Measurements from ENCODE around the gene LDLRAD3.

The LDLRAD3 gene

DNA sequence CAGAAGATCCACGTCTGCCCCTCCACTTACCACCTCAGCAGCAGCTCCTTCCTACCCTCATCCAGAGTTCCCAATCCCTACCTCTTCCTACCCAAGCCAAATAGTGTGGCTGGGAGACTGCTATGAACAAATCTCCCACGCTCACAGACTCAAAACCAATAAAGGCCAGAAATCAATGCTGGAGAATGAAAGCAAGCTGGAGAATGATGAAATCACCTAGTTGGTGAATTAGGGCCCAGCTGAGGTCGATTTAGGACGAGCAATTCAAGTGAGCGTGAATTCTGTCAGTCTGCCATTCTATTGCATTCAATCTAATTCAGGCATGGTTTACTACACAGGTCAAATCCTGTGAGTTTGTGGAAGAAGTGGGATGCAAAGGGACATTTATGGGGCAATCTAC, 322.9 kb downstream of the LDLRAD3 start:
- TF ChIP-seq POLR2A (IDR thresholded peaks at IDR 0.05; ENCODE audit: low read length) (no peak), GATA1 (IDR thresholded peaks at IDR 0.05; ENCODE audit: low read depth, low read length) (no peak)
- DNase-seq: no peak

DNA sequence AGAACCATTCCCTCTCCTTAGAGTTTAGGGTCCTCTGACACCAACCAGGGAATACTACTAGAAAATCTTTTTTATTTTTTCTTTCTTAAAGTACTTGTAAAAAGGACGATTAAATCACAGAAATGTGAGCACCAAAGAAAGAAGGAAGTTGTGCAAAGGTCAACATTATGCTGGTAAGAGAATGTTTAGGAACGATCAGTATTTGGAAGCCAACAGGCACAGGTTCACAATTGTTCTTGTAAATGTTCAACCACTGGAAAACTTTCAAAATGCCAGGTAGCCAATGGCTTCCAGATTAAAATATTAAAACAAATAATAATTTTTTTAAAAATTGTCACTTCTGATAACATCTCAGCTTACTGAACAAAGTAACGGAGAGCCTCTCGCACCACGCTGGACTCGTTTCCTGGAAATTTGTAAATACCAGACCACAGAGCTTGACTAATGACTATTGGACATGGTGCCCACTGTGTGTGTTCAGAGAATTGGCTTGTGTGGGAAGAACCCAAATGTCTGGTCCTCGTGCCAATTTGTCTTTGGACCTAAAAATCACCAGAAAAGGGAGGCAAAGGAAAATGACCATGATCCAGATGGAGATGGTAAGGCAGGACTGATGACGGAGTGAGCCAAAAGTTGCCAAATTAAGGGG, 324.6 kb downstream of the LDLRAD3 start:
- no peak for TF ChIP-seq POLR2A (IDR thresholded peaks at IDR 0.05; ENCODE audit: low read length)
- TF ChIP-seq GATA1 (IDR thresholded peaks at IDR 0.05; ENCODE audit: low read depth, low read length): no peak

DNA sequence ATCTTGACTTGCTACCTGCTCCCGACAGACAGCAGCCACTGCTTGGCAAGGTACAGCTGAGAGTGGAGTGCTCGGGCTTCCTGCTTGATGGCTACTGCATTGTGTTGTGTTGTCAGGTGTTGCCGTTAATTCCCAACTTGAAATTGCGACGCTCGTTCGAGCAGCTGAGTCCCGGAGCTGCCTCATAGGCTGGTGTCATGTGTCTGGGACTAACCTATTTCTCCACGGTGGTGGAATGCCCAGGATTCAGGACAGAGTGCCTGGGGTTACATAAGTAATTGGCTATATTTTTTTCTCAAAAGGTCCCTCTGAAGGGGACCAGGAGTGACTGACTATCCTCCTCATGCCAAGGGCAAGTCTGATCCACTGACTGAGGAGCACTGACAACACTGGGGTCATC, 326.8 kb downstream of the LDLRAD3 start:
- TF ChIP-seq GATA1 (IDR thresholded peaks at IDR 0.05; ENCODE audit: low read depth, low read length): no peak
- no peak for DNase-seq

More for the DNA sequence above, 324.6 kb downstream of the LDLRAD3 start:
- DNase-seq: no peak

DNA sequence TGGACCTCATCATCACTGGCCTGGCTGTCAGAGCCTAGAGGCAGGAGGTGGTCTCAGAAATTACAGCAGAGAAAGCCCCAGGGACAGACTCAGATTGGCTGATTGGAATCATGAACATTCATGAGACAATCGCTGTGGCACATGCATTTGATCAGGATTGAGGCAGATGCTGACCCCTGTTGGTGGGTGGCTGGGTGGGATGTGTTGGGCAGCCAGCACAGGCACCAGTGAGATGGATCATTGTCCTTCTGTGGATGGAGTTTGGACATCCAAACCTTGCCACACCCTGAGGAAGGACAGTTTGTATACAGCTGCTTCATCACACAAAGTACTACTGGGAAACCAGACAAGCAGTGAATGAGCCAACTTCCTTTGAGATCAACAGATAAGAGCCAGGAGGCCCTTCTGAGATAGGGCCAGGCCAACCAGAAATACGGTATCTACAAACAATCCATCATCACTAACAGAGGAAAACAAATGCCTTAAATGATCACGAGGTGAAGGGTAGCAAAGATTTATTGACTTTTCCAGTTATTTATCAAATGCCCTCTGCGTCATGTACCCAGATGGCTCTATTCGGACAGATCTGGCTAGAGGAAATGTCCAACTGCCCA, 328.0 kb downstream of the LDLRAD3 start:
- DNase-seq: peak in 1 of 2 experiments; percentile 4
- TF ChIP-seq GATA1 (IDR thresholded peaks at IDR 0.05; ENCODE audit: low read depth, low read length) (no peak), POLR2A (IDR thresholded peaks at IDR 0.05; ENCODE audit: low read length) (no peak)

DNA sequence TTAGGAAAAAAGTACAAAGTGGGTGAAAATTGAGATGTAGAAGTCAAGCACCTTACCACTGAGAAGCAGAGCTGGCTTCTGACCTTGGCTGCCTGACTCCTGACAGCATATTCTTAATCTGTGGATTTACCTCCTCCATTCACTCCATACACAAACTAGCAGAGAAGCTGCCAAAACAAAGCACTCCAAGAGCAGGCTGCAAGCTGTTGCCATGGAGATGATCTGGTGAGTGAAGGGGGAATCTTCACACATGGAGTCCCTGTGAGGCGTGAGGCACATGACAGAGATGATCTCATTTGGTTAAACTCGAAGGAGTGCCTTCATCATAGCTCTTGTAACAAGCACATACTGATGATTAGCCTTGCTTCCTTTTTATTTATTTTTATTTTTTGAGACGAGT, 329.2 kb downstream of the LDLRAD3 start:
- TF ChIP-seq GATA1 (IDR thresholded peaks at IDR 0.05; ENCODE audit: low read depth, low read length) (no peak), POLR2A (IDR thresholded peaks at IDR 0.05; ENCODE audit: low read length) (no peak)
- no peak for DNase-seq

DNA sequence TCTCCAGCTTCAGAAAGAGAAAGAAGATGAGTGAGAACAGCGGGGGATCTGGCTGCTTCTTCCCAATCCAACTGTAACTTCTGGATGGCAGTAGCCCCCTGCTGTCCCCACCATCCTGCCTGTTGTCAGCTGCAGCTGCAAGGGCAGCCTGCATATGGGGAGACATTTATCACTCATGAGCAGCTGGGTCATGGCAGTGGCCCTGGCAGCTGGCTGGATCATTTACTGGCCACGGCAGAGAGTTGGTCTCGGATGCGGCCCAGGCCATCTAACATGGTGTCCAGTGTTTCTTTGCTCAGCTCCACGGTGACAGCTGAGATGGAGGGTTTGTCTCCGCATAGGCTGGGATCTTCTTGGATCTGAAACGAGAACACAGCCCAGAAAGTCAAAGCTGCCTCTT, 330.6 kb downstream of the LDLRAD3 start:
- TF ChIP-seq POLR2A (IDR thresholded peaks at IDR 0.05; ENCODE audit: low read length): no peak
- no peak for TF ChIP-seq GATA1 (IDR thresholded peaks at IDR 0.05; ENCODE audit: low read depth, low read length)
- no peak for DNase-seq

DNA sequence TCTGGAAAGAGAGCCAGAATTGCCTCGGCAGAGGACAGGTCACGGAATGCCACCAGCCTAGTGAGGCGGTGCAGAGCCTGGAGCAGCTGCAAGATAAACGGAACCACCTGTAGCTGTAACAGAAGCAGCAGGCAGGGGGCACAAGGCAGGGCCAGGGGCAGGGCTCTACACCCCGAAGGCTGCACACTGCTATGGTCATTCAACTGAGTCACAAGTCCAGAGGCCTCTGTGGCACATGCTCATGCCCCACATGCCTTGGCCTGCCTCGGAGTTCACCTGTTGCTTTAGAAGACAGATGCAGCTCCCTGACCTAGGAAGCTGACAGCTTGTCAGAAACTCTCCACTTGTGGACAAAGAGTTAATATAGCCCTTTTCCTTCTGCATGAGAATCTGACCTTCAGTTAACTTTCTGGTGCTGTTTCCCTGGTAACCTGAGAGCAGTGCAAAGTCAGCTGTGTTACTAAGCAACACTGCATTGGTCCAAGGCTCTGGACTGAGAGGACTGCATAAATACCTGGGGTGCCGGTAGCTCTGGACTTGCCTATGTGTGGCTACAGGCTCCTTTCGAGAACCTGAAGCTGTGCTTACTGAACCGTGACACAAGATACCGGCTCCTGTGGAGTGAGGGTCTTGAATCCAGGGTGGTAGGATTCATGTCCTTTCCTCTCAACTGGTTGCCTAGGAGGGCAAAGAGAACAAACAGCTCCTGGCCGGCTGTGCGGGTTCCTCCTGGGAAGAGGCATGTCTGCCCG, 334.8 kb downstream of the LDLRAD3 start:
- no peak for DNase-seq
- TF ChIP-seq GATA1 (IDR thresholded peaks at IDR 0.05; ENCODE audit: low read depth, low read length): no peak
- no peak for TF ChIP-seq POLR2A (IDR thresholded peaks at IDR 0.05; ENCODE audit: low read length)

DNA sequence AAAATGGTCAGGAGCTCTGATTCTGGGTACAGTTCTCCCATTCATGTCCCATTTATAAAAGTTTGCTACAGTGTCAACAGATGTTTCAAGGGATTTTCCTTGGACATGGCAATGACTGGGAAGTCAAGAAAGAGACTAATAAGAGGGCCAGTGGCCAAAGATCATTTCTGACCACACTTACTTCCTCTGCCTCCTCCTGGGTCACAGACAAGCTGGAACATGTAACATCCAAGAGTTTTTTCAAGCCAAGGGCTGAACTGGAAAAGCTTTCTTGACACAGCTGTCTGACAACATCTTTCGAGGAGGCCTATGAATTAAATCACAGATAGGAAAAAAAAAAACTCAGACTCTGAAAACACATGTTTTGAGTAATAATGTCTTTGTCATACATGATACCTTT, 336.7 kb downstream of the LDLRAD3 start:
- TF ChIP-seq POLR2A (IDR thresholded peaks at IDR 0.05; ENCODE audit: low read length) (no peak), GATA1 (IDR thresholded peaks at IDR 0.05; ENCODE audit: low read depth, low read length) (no peak)

More for the DNA sequence above, 336.7 kb downstream of the LDLRAD3 start:
- no peak for DNase-seq

Measured in erythroblast (primary cell).